HG02571 (cell line): ENCODE data around the gene PRR22.
A peak's percentile ranks its signal among the peaks of the same experiment; 100 is the strongest.

ENCODE experiments used
- ATAC-seq: cut with Tn5 transposase; IDR thresholded peaks from one replicate; pipeline ENCODE4 v1.9.1; 2021; ENCODE audit warnings: mild to moderate bottlenecking, moderate library complexity; ENCODE audit not compliant: unreplicated experiment

Gene PRR22

DNA sequence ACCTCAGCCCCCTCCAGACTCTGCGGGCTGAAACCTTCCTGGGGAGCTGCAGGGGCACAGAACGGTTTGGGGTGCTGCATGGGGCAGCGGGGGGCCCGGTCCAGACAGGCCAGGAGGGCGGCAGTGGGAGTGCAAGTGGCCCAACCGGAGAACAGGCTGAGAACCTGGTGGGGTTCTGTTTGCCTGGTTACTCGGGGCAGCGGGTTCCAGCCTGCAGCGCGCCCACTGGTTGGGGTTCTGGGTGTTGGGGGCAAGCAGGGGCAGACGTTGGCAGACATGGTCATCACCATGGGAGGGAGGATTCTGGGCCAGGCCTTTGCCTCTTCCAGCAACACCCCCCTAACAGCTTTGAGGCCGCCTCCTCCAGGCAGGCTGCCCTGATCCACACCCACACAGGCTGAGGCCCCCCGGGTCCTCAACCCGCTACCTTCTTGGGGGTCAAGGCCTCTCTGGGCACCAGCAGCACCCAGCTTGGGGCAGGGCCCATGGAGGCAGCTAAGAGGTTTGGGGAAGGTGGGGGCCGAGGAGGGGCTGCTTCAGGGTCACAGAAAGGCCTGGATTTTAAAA, at the start of gene PRR22:
PRR22 (minus strand) TSS at position 166 of the 567 bp plus-strand sequence; CDS start at position 80, 86 bp downstream.
- ATAC-seq, result no peak

DNA sequence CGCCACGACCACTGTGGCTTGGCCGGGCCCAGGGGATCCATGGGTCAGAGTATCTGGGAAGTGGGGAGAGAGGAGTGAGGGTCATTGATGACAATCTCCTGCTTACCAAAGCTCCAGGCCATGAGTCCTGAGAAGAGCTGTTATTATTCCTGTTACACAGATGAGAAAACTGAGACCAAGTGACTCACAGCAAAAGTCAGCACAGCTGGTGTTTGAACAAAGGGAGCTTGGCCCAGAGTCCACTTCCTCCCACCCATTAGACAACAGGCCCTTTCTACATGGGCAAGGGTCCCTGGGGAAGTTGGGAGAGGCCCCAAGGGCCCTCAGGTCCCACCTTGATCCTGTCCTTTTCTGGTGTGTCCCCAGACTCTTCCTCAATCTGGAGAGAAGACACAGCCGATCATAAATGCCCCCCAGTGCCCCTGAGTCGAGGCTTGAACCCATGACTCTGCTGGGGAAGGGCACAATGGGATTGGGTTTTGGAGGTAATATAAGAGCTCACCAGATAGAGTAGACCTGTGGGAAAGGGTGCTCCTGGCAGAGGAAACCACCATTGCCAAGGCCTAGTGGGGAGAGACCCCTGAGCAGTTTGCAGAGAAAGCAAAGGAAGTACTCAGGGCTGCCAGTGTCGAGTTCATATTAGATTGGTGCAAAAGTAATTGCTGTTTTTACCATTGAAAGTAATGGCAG, 48.1 kb upstream of the PRR22 start:
- ATAC-seq, result no peak

DNA sequence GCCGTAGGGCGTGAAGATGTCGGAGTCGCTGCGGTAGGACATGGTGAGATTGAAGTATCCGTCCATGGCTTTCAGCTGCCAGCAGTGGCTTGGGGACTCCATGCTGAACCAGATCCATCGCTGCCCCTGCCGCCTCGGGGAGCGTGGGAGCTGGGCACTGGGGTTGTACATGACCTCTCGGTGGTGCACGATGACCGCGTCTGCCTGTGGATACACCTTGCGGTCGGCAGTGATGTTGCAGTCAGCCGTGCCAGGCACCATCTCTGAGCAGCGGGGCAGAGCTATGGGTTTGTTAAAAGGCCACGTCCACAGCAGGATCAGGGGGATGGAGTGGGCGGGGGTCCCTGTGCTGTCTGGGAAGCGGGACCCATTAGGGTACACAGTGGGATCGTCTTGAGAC, 47.5 kb upstream of the PRR22 start:
- no peak for ATAC-seq

DNA sequence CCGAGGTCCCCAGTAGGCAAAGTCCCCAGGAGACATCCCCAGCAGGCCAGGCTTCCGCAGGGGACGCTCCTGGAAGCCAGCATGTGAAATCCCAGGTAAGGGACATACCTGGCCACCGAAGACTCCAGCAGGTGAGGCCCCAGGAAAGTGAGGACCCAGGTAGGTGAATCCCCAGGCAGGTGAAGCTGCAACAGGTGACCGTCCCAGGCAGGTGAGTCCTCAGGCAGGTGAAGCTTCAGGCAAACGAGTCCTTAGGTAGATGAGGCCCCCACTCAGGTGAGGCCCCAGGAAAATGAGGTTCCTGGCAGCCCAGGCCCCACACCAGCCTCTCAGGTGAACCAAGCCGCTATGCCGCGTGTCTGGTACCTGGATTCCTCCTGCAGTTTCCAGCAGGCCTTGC, 46.6 kb upstream of the PRR22 start:
- ATAC-seq, result no peak

DNA sequence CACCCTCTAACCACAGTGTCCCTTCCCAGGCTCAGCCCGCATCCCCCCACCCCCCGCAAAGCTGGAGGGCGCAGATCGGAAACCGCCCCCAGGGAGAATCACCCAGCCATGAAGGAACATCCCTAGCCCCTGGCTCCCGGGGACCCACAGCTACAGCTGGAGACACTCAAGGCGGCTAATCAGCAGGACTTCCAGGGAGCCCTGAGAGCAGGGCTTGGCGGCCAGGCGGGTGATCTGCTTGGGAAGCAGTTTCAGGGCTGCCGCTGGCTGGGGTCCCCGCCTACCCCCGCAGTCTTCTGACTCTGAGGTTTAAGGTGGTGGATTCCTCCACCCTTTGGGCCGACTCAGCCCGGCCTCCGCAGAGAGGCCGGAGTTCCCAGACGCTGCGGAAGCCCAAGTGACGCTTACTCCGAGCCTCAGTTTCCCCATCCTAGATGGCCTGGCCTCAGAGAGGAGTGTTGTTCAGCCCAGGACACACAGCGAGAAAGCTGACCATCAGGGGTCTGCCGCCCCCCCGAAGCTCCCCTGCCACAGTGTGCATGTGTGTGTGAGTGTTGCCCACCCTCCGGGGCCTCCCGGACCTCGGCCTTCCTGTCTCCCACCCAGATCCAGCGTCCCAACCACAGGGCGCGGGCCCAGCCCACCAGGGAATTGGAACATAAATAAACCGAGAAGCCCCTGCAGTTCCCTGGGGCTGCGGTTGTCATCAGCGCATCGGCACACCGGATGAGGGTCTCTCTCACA, 45.2 kb upstream of the PRR22 start:
- no peak for ATAC-seq

DNA sequence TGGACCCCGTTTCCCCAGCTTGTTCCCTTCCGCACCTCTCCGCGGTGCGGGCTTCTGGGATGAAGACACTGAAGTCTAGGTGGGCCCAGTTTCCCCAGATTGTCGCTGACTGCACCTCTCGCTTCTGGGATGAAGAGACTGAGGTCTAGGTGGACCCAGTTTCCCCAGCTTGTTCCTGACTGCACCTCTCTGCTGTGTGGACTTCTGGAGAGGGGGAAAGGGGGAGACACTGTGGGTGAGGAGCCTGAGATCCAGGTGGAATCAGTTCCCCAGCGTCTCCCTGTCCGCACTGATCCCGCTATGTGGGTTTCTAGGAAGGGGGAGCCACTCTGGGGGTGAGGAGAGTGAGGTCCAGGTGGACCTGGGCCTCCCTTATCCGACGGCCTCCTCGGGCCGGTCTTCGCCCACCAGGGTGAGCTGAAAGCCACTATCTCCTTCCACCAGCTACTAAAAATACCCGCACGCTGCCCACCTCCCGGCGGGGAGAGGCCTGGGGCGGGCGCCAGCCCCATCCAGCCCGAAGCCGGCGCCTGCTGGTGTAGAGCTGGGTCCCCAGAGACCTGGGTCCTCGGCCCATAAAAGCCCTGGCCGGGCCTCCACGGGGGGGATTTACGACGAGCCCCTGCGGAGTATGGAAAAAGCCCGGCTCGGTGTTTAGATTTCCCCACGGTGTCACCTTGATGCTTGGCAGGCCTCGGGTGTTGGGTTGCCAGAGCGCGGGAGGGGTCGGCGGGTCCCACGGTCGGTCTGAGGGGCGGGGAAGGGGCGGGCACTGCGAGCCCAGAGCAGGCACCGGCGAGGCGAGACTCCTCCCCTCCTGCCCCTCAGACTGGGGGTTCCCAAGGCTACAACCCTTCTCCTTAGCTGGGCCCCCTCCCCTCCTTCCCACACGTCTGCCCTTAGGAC, 44.4 kb upstream of the PRR22 start:
- ATAC-seq, result no peak

DNA sequence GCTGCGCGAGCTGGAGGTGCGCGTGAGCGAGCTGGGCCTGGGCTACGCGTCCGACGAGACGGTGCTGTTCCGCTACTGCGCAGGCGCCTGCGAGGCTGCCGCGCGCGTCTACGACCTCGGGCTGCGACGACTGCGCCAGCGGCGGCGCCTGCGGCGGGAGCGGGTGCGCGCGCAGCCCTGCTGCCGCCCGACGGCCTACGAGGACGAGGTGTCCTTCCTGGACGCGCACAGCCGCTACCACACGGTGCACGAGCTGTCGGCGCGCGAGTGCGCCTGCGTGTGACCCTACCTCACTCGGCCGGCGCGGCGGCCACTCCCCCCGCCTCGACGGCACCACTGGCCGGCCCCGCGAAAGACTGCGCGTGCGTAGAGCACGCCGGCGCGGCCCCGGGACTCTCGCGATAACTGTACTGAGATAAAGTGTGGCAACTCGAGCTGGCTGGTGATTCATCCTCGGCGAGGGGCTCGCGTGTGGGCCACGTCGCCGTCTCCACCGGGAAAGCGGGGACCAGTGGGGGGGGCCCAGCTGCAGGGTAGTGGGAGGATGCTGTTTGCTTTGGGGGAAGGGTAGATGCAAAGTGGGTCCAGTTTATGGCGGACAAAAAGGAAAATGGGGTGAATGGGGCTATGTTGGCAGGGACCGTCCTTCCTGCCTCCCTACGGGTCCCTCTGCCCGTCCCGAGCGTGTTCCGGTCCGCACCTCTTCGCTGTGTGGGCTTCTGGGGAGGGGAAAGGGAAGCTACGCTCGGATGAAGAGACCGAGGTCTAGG, 43.5 kb upstream of the PRR22 start:
- ATAC-seq, result peak; percentile 67

DNA sequence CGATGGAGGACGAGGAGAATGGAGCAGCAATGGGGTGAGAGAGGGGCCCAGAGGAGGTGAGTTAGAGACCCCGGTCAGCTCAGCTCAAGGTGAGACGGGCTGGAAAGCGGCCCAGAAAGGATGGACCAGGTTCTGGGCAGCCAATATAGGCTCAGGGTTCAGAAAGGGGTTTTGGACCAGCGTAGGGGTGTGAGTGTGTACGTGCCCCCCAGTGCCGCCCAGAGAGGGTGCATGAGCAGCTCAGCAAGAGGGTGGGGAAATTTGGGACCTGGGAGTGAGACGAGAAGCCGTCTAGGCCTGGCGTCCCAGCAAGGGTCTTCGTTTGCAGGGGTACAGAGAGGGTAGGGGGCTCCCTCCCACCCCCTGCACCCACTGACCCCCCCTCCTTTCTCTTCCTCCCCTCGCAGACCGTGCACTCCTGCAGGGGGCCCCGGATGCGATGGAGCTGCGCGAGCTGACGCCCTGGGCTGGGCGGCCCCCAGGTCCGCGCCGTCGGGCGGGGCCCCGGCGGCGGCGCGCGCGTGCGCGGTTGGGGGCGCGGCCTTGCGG, 42.9 kb upstream of the PRR22 start:
- ATAC-seq, result no peak

DNA sequence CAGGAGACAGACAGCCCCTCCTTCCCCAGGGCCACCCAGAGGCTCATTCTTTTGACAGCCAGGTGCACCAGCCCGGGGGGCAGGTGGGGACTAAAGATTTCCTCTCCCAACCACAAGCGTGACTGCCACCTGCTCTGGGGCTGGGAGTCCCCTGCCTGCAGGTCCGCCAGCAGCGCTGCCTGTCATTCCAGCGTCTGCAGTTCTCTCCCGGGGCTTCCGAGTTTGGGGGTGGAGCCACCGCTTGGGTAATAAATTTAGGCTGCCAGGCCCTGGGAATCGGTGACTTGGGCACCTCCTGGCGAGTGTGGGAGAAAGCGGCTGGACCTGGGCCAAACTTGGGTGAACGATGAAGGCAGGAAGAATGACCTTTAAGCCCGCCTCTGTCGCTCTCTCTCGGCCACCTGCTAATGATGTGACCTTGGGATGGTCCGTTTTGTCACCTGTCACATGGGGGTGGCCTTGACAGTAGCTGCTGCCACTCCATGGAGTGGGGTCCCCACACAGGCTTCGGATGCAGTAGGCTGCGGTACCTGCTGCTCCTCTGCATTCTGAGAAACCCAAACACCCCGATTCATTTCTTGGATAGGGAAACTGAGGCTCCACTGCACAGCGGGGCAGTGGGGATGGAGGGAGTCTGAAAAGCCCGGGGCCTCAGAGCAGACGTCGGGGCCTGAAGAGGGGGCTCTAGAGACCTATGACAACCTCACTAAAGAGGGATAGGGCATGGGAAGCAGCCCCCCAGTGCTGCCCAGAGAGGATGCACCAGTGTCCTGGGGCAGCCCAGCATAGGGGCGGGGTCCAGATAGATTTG, 42.2 kb upstream of the PRR22 start:
- no peak for ATAC-seq

DNA sequence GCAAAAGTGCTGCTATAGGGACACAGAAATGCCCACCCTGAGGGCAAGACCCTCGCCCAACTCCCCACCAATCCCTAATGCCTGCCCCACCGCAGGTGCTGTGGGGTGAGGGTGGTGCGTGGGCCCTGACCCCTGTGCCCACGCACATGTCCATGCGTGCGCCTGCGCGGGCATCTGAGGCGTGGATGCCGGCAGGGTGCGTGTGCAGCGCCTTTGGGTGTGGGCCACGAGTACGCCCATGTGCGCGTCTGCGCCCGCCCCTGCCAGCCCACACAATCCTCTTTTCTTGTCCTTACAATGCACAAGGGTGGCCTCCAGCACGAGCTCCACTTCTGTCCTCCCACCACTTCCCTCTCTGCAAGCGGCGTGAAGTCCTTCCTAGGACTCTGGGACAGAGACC, 40.6 kb upstream of the PRR22 start:
- no peak for ATAC-seq

DNA sequence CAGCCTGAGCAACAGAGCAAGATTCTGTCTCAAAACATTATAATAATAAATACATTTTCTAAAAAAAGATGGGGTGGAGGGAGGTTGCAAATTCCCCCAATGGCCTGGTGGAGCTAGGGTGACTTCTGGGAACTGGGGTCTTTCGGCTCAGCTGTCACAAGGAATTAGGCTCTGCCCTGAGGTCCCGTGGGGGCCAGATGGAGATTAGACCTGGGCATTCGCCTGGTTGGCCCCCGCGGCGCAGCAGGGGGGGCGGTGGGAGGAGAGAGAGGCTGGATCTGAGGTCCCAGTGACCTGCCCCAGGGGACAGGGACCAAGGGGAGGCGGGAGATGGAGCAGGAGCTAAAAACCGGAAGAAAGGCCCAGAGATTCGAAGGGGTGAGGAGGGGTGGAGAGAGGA, 40.2 kb upstream of the PRR22 start:
- ATAC-seq, result no peak

DNA sequence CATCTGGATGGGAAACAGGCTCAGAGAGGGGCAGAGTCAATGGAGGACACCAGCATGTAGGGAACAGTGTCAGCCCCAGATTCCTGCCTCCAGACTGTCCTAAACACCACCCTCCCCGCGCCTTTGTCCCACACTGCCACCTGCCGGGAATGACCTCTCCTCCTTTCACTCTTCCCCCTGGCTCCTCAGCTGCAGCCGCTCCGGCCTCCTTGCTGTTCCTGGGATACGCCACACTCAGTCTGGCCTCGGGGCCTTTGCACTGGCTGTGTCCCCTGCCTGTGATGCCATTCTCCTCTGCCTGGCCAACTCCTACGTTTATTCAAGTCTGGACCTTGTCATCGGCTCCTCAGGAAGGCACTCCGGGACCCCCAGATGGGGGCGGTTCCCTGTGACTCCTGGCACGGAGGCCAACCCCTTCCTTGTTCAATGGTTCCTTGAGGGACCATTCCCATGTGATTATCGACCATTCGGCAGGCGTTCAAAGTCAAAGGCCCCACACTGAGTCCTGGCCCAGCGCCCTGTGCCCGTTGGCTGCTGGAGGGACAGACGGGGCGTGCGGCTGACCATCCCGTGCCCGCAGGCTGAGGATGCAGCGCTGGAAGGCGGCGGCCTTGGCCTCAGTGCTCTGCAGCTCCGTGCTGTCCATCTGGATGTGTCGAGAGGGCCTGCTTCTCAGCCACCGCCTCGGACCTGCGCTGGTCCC, 39.2 kb upstream of the PRR22 start:
- ATAC-seq, result no peak

DNA sequence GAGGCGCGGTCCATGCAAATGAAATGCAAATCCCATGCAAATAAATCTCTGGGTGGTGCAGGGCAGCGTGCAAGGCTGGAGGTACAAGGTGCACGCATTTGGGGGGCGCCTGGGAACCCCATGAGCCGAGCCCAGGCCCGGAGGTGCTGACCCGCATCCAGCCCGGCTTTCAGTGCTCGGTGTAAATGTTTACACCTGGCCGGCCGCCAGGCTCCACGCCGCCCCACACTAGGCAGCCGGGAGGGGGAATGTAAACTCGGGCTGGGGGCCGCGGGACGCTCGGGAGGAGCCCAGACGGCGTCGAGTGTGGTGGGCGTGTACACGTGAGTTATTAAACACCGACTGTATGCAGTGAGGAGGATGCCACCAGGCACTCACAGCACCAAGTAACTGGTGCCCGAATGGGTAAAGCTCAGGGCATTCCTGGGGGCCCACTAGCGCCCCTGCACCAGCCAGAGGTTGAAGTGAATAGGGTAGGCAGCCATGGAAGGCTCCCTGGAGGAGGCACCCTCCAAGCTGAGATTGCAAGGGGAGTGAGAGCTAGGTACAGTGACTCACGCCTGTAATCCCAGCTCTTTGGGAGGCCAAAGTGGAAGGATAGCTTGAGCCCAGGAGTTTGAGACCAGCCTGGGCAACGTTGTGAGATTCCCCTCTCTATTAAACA, 37.8 kb upstream of the PRR22 start:
- no peak for ATAC-seq

DNA sequence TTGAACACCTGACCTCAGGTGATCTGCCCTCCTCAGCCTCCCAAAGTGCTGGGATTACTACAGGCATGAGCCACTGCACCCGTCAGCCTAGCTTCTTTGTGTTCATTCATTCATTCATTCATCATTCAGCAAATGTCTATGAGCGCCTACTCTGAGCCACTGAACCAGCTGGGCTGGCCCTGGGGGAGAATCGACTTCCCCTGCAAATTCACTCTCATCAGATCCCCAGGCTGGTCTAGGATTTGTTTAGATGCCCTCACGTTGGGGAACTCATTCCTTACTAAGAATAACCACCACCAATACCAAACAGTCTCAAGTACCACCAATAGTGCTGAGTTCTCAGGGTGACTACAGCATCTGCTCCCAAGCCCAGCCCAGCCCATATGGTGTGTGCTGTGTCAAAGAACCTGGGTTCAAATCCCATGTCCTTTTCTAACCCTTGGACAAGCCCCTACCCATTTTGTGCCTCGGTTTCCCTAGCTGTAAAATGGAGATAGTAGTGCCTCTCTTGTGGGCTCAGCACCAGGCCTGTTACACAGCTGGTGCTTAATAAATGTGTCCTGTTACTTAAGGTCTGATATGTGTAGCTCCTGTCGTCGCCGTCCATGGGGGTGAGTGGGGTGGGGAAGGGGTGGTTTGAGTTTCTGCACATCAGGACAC, 37.1 kb upstream of the PRR22 start:
- no peak for ATAC-seq

DNA sequence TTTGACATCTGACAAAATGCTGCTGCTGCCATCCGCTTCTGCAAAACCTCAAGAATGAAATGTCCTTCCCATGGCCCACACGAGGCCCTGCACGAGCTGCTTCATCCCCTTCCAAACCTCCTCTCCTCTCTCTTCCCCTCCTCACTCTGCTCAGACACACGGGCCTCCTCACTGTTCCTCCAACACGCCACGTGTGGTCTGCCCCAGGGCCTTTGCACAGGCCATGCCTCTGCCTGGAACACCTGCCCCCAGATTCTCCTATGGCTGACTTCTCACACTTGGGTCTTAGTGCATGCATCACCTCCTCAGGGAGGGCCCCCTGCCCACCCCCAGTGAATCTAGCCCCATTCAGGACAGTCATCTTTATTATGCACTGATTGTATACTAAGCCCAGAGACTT, 36.2 kb upstream of the PRR22 start:
- no peak for ATAC-seq

DNA sequence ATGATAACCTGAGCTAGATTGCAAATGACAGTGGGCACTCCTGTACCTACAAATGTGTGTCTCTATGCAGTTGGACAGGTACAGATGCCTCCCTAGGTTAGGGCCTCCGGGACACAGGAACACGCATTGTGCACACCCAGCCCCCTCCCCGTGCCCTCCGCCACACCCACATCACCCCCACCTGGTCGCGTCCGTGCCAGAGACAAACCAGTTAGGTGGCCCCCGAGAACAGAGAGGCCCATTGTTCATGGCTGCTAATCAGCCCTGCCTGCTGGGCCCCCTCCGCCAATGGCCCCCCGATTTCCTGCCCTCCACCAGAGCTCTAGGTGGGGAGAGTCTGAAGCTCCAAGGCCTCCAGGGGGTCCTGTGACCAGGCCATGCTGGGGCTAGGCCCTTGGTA, 34.0 kb upstream of the PRR22 start:
- no peak for ATAC-seq

DNA sequence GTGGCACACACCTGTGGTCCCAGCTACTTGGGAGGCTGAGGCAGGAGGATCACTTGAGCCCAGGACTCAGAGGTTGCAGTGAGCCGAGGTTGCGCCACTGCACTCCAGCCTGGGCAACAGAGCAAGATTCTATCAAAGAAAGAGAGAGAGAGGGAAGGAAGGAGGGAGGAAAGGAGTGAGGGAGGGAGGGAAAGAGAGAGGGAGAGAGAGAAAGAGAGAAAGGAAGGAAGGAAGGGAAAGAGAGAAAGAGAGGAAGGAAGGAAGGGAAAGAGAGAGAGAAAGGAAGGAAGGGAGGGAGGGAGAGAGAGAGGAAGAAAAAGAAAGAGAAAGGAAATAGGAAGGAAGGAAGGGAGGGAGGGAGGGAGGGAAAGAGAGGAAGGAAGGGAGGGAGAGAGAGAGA, 32.7 kb upstream of the PRR22 start:
- ATAC-seq, result no peak

DNA sequence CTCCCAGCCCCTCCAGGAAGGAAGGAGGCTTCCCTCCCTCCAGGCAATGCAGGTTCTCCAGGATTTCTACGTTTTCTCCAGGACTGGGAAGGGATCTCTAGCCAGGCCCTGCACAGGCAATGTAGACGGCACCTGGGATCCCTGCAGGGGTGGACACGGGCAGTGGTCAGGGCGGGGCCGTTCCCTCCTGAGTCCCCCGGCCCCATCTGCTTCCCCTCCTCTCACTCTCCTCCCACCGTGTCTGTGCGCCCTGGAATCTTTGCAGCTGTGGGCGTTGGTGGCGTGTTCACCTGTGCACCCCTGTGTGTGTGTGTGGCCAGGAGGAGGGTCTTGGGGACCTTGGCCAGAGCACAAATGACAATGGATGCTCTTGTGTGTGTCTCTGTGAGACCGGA, 30.3 kb upstream of the PRR22 start:
- no peak for ATAC-seq
